GM21515 (cell line): Measurements from ENCODE around the gene CRACR2B.

Experiments
- ATAC-seq: cut with Tn5 transposase; IDR thresholded peaks from one replicate; pipeline ENCODE4 v1.9.1; 2021; ENCODE audit not compliant: unreplicated experiment

CRACR2B gene

DNA sequence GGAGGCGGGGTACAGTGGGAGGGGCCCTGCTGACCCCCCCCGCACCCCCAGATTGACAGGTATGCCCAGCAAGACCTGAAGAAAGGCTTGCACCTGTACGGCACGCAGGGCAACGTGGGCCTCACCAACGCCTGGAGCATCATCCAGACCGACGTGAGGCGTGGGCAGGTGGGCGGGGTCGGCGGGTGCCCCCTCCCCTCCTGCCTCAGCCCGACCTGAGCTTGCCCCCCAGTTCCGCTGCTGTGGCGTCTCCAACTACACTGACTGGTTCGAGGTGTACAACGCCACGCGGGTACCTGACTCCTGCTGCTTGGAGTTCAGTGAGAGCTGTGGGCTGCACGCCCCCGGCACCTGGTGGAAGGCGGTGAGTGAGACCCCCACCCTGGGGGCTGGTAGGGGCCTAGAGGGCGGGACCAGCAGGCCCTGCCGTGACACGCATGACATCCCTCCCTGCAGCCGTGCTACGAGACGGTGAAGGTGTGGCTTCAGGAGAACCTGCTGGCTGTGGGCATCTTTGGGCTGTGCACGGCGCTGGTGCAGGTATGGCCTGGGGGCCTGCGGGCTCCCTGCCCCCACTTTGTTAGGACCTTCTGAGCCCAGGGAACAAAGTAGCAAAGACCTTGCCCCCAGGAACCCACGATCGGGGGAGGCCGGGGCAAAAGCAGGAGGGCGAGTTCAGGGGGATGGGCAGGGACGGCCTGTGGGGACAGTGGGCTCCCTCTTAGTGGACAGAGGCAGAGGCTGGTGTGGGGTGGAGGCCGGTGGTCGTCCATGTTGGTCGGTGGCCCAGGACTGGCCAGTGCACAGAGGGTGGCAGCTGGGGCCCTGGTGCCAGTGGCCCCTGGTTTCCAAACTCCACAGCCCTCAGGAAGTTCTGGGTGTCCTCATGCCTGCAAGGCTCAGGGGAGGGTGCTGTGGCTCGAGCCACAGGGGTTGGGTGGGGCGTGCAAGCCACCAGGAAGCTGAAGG, 38.0 kb downstream of the CRACR2B start:
- no peak for ATAC-seq

DNA sequence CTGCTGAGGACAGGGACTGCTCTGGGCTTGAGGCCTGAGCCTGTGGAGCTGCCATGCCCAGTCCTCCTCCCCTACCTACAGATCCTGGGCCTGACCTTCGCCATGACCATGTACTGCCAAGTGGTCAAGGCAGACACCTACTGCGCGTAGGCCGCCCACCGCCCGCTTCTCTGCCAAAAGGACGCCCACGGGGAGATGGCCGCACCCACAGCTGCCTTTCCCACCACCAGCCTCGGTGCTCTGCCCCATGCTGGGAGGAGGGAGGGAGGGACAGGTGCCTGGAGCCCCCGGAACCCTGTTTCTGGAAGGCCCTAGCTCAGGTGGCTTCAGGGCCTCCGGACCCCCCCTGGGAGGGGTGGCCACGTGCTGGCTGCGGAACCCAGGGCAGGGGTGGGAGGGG, 38.8 kb downstream of the CRACR2B start:
- ATAC-seq, result no peak

DNA sequence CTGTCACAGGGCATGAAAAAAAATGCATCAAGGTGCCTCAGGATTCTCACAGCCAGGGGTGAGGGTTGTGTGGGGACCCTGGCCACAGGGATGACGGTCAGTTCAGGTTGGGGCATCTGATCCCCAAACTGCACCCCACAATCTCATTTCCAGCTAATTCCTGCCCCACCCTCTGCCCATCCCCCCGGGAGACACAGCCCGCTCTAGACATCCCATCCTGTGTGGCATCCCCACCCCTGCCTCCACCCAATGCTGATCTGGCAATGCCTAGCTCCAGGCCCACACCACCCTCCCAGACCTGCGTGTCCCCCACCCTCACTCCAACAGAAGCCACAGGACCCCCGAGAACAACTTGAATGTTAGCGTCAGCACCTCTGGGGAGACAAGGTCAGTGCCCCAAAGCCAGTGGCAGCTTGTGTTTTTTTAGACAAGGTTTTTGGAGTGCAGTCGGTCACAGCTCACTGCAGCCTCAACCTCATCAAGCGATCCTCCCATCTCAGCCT, 40.2 kb downstream of the CRACR2B start:
- no peak for ATAC-seq

DNA sequence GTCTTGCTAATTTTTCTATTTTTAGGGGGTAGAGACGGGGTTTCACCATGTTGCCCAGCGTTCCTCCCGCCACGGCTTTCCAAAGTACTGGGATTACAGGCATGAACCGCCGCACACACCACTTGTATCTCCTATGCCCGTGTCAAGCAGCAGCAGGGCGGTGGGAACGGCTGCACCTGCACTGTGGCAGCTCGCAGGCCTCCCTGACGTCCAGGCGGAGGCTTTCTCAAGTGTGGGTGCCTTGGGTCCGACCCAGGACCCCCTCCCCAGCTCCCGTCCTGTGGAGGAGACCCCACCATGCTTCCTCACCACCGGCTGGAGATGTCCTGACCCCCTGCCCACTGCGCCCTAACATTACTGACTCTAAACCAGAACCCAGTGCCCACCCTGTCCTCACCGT, 40.7 kb downstream of the CRACR2B start:
- ATAC-seq, result no peak

DNA sequence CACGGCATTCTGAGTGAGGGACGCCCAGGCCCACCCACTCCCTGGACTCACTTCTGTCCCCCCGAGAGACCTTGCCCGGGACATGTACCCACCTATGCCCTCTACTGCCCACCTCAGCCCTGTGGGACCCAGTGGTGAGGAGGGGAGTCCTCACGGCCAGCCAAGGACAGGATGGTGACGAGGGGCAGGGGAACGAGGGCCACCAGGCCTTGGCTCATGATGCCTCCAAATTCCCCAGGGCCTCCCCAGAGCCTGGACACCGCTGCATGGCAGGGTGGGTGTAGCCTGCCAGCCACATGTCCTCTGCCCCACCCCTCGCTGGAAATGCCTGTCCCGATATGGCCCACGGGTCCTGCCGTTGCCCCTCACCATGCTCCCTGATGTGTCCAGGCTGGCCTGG, 41.1 kb downstream of the CRACR2B start:
- ATAC-seq, result no peak

DNA sequence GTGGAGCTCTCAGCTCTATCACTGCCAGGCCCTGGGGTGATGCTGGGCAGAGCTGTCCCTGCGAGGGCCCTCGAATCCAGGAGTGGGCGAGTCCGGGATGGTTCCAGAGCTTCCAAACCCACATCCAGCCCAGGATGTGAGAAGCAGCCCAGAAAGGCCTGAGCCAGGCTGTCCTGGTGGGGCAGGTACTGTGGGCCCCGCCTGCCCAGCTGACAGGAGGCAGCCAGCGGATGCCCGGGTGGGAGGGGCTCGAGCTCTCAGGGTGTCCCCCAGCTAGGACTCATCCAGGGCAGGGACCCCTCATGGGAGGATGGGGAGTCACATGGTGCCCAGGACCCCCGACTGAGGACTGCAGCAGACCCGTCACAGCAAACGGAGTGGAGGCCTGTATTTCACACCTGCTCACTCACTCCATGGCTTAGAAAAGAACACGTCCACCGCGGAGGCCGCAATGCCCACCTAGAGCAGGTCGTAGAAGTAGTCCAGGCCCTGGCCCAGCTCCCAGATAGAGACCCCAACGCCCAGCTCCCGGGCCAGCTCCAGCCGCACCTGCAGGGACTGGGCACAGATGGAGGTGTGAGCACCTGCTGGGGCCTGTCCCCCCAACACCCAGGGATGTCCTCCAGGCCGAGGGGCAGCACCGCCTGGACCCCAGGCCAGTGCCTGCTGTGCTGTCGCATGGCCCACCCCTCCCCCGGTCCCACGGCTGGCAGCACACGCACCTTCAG, 41.8 kb downstream of the CRACR2B start:
- ATAC-seq, result no peak

DNA sequence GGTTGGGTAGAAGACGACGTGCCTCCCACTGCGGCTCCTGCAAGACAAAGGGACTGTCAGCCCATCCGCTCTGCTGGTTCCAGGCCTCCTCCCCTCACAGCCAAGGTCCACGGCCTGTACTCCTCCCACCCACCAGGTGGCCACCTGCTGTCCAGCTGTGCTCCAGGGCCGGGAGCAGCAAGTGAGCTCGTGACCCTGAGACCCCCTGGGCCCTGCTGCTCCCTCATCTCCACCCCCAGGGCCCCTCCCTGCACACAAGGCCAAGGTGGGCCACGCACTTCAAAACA, 42.4 kb downstream of the CRACR2B start:
- ATAC-seq, result no peak

DNA sequence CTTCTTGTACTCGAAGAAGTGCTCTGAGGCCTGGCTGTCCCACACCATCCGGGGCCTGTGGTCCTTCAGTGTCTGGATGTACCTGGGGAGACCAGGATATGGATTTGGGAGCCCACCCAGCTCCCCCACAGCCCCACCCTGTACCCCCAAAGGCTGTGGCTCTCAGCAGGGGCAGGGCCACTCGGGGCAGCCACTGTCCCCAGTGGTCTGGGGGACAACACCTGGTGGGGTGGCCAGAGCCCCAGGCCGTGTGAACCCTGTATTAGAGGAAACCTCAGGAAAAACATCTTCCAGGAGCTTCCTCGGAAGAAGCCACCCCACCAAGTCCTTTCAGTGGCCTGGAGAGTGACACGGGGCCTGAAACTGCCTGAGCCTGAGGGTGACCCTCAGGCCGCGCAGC, 42.7 kb downstream of the CRACR2B start:
- ATAC-seq, result no peak

DNA sequence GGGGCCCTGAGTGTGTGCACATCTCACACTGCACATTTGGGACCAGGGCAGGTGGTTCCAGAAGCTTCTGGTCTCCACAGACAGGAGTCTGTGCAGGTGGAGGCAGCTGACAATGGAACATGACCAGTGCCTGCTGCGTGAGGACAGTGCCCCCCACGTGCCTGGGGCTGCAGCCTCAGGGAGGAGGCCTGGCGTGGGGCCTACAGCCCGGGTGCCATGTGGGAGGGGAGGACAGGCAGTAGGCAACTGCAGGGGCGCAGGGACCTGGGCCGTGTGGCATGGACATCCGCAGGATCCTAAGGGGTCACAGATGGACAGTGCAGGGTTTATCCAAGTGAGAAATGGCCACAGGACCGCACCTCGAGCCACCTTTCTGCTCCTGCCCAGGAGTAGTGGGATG, 43.8 kb downstream of the CRACR2B start:
- no peak for ATAC-seq

DNA sequence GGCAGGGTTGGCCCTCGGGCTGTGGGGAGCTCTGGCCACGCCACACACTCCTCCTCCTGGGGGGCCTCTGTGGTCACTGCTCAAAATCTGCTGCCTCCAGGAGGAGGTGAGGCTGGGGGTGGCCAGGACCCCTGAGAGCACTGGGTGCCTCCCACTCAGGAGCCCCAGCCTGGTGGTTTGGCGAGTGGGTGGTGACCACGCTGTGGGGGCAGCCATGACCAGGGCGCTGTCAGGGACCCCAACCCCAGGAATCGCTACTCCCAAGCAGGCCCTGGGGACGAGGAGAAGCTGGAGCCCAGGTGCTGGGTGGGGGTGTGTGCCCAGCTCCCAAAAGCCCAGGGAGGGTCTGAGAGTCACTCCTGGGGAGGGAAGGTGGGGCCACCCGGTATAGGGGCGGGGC, 45.1 kb downstream of the CRACR2B start:
- ATAC-seq, result no peak

DNA sequence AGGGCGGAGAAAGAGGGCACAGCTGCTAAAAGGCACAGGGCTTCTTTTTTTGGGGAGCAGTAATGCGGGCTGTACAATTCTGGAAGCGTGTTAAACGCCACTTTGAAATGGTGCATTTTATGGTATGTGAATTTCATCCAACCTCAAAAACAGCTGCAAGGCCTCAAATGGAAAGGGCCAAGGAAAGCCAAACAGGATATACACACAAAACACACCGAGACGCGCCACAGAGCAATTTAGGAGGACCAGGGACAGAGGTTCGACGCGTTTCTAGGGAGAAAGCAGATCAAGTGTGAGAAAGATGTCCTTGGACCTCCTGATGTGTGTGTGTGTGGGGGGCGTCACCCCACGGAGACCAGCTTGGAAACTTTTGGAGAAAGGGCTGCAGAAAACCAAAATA, 46.0 kb downstream of the CRACR2B start:
- ATAC-seq, result no peak

DNA sequence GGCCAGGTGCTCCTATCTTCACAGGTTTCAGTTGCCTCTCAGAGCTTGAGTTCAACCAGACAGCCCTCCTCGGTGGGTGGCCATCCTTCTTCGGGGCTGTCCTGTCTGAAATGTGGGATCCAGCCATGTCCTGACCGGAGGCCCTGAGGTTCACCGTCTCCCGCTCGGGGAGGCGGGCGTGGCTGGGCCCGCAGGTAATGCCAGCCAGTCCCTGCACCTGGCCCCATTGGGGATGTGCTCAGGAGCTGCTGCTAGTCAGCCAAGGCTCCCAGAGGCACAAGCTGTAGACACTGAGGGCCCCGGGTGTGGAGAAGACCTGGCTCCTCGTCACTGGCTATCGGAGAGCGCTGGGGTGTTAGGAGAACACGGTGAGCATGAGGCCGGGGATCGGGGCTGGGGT, 47.5 kb downstream of the CRACR2B start:
- no peak for ATAC-seq

DNA sequence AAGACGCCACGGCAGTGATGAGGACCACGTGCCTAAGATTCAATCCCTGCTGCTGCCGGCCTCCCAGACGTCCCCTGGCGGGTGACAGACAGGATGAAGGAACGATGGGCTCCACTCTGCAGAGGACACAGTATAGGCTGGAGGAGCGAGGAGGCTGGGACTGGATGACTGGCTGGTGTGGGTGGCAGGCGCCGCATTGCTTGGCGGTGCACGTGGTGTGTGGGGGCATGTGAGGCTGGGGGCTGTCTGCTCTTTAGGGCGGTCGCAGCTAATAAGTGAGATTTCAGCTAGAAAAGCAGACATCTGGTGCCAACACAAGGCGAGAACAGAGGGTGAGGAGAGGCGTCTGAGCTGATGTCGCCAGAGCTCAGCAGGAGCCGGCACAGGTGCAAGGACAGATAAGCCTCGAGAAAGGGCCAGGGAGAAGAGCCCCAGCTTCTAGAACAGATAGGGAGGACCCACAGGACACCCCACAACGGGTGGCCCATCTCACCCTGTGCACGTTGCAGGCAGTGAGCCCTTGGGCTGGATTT, 48.1 kb downstream of the CRACR2B start:
- no peak for ATAC-seq

DNA sequence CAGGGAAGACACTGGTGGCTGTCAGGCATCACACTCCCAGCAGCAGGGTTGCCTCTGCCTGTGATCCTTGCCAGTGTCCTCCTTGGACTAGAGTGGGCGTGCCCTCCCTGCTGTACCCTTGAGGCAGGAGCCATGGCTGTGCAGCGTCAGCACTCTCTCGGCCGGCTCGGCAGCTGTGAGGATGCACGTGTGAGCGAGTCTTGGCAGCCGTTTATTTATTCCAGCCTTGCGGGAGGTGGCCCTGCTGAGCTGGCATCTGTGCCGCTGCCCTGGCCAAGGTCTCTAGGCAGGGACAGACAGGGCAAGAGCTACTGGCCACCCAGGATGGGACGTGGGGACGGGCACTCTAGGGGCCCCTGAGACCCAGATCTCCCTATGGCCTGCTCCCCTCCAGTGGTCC, 48.8 kb downstream of the CRACR2B start:
- no peak for ATAC-seq

DNA sequence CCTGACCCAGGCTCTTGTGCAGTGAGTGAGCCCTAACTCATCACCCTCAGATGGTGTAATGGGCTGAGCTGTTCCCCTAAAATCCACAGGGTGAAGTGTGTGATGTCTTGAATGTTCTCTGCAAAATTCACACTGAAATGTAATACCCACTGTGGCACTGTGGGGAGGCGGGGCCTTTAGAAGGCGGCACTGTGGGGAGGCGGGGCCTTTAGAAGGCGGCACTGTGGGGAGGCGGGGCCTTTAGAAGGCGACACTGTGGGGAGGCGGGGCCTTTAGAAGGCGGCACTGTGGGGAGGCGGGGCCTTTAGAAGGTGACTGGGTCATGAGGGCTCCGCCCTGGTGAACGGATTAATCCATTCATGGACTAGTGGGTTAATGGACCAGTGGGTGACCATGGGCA, 49.8 kb downstream of the CRACR2B start:
- no peak for ATAC-seq

DNA sequence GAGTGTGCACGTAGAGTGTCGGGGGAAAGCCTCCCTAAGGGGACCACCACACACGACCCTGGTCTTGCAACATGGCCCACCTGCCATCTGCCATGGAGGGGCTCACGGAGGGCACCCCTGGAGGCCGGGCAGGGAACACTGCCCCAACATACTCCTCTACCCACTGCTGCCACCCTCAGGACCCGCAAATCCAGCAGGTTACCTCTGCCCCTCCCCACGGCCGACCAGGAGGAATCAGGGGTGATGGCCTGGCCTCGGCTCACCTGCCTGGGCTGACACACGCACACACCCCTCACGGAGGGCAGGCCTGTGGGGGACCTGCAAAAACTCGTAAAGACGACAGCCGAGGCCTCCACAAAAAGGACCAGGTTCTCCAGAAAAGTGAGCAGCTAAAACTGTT, 52.7 kb downstream of the CRACR2B start:
- no peak for ATAC-seq
